Esophagus squamous epithelium (tissue), 5 donors: ENCODE results near the gene LRRC19. TPM values are rescaled to one million over a fixed set of nuclear protein-coding genes. Genes with fewer than 3 reads are reported as not detected.

ENCODE experiments used
- DNase-seq: peaks from one replicate; lab custom pipeline; 2025; lab: John Stamatoyannopoulos, UW
- H3K27ac ChIP-seq, 4 donors: fragments of 200-600 bp; sonication (generic); one replicate each; pipeline ENCODE4 v1.5.1; 2016 to 2019; ENCODE audit warnings: mild to moderate bottlenecking in 1 of 4
- H3K27me3 ChIP-seq, 4 donors: fragments of 200-600 bp; sonication (generic); 1 replicate in 3 of 4; 2 replicates in 1 of 4; pipeline versions ENCODE4 v1.5.1 to v1.6.0; 2017 to 2021; ENCODE audit warnings: antibody characterized with exemption in 1 of 4
- H3K36me3 ChIP-seq, 3 donors: fragments of 200-600 bp; sonication (generic); one replicate each; pipeline ENCODE4 v1.5.1; 2016 to 2019
- H3K4me1 ChIP-seq, 3 donors: fragments of 200-600 bp; sonication (generic); one replicate each; pipeline ENCODE4 v1.5.1; 2017 to 2019
- H3K4me3 ChIP-seq, 4 donors: fragments of 200-600 bp; sonication (generic); 1 replicate in 3 of 4; 2 replicates in 1 of 4; pipeline ENCODE4 v1.5.1; 2016 to 2019; ENCODE audit warnings: mild to moderate bottlenecking in 2 of 4, moderate library complexity in 1 of 4
- H3K9me3 ChIP-seq, 3 donors: fragments of 200-600 bp; sonication (generic); one replicate each; pipeline ENCODE4 v1.5.1; 2016 to 2019
- CTCF ChIP-seq, 6 experiments: fragments of 450-650 bp in 4 of 6; fragments of 200-600 bp in 2 of 6; sonication (generic) in 2 of 6; IDR thresholded peaks; one replicate each; pipeline ENCODE4 v1.5.1; 2016 to 2019; ENCODE audit warnings: antibody characterized with exemption in 6 of 6, mild to moderate bottlenecking in 4 of 6, moderate library complexity in 4 of 6
- POLR2A ChIP-seq, 4 donors: fragments of 450-650 bp; IDR thresholded peaks; one replicate each; pipeline ENCODE4 v1.6.1; 2017; ENCODE audit warnings: antibody characterized with exemption in 4 of 4, mild to moderate bottlenecking in 4 of 4, moderate library complexity in 3 of 4
- WGBS, 2 donors: methylation state at CpG; one replicate each; pipeline ENCODE4 v1.1.5; 2018; 5-methylcytosine and 5-hydroxymethylcytosine counted together
- intact Hi-C: fragments of 100-400 bp; cut with DNase I; formaldehyde crosslinking; loops from one replicate; pipeline ENCODE4 v1.15.0; 2022
- total RNA-seq, 4 donors: library from RNA; depleted of rRNA; stranded (reverse); fragments of >200 nt; gene quantifications; one replicate each; pipeline ENCODE4 v1.1.0, GENCODE V29; 2016
- donor health status: DM: yes; HTN: yes; CAD: no.

LRRC19 gene
- total RNA-seq, 4 donors from 2014 or later: not detected

GRCh38 chr9:27043176-27043575 is 37.7 kb upstream of the LRRC19 start:
- no peaks in the 10 kb centered on the region for H3K27me3 ChIP-seq
- no peak for DNase-seq
- H3K4me1 ChIP-seq: no peaks in the 10 kb centered on the region
- no peak overlapping the region for H3K4me3 ChIP-seq
- TF ChIP-seq POLR2A (IDR thresholded peaks at IDR 0.05) (no peak), CTCF (IDR thresholded peaks at IDR 0.05) (no peak)
- intact Hi-C loops: no loop called here
- H3K27ac ChIP-seq: no peak overlapping the region
- 95 to 100% methylated on average over 2 of the region's 2 CpGs for WGBS, 2 donors
- H3K9me3 ChIP-seq: no peaks in the 10 kb centered on the region
- peaks cover 0 to 32% (median 4%) of the 10 kb centered on the region in 3 donors for H3K36me3 ChIP-seq

GRCh38 chr9:27042476-27042875 is 37.0 kb upstream of the LRRC19 start:
- intact Hi-C loops: no loop called here
- no peak for TF ChIP-seq CTCF (IDR thresholded peaks at IDR 0.05)
- no peak for TF ChIP-seq POLR2A (IDR thresholded peaks at IDR 0.05)
- no peaks in the 10 kb centered on the region for H3K4me1 ChIP-seq
- H3K36me3 ChIP-seq: peaks cover 0 to 32% (median 4%) of the 10 kb centered on the region in 3 donors
- H3K27ac ChIP-seq: no peak overlapping the region
- no peaks in the 10 kb centered on the region for H3K9me3 ChIP-seq
- no peaks in the 10 kb centered on the region for H3K27me3 ChIP-seq
- WGBS, 2 donors: 62 to 77% methylated on average over 1 of the region's 1 CpG
- H3K4me3 ChIP-seq: no peak overlapping the region
- DNase-seq: no peak

- Histone ChIP-seq H3K27me3 (no peaks in the 10 kb centered on the region), H3K9me3 (no peaks in the 10 kb centered on the region), H3K27ac (no peak overlapping the region), H3K4me1 (no peaks in the 10 kb centered on the region), H3K36me3 (peaks cover under 1 to 28% (median 4%) of the 10 kb centered on the region in 3 donors), H3K4me3 (no peak overlapping the region)
- intact Hi-C loops: no loop called here
- TF ChIP-seq CTCF (IDR thresholded peaks at IDR 0.05): no peak
- TF ChIP-seq POLR2A (IDR thresholded peaks at IDR 0.05): no peak
- no peak for DNase-seq
Observed at GRCh38 chr9:27041746-27042145, 36.3 kb upstream of the LRRC19 start.

GRCh38 chr9:27037499-27037898 is 32.0 kb upstream of the LRRC19 start:
- 92% methylated on average over 2 of the region's 2 CpGs for WGBS, 2 donors
- Histone ChIP-seq H3K4me3 (no peak overlapping the region), H3K27me3 (no peaks in the 10 kb centered on the region), H3K27ac (no peak overlapping the region), H3K9me3 (no peaks in the 10 kb centered on the region), H3K36me3 (peaks cover 0 to 21% (median 3%) of the 10 kb centered on the region in 3 donors), H3K4me1 (peaks cover 0 to 5% (median 0%) of the 10 kb centered on the region in 3 donors)
- TF ChIP-seq POLR2A (IDR thresholded peaks at IDR 0.05): no peak
- no peak for TF ChIP-seq CTCF (IDR thresholded peaks at IDR 0.05)
- intact Hi-C loops: no loop called here
- no peak for DNase-seq

- Histone ChIP-seq H3K4me3 (no peak overlapping the region), H3K4me1 (peaks cover 0 to 5% (median 0%) of the 10 kb centered on the region in 3 donors), H3K27ac (no peak overlapping the region), H3K9me3 (no peaks in the 10 kb centered on the region), H3K27me3 (no peaks in the 10 kb centered on the region), H3K36me3 (peaks cover 0 to 29% (median 3%) of the 10 kb centered on the region in 3 donors)
- intact Hi-C loops: loop anchor here (5.0 kb wide), 1 partner anchor 243 kb away; no protein-coding TSS in a partner anchor
- DNase-seq: no peak
- TF ChIP-seq CTCF (IDR thresholded peaks at IDR 0.05) (peak; percentile 66 to 80 (median 75)), POLR2A (IDR thresholded peaks at IDR 0.05) (no peak)
- 5 to 7% methylated on average over 4 of the region's 4 CpGs for WGBS, 2 donors
Observed at GRCh38 chr9:27033815-27034403, 28.4 kb upstream of the LRRC19 start.
